Endothelial cell of umbilical vein (primary cell): ENCODE data around the gene GLRX.

Experiments
- CTCF ChIP-seq, 2 donors: IDR thresholded peaks; 1 replicate in 1 of 2; 2 replicates in 1 of 2; pipeline ENCODE4 v1.5.1; 2011; ENCODE audit warnings: low read length in 2 of 2, mild to moderate bottlenecking in 2 of 2, moderate library complexity in 2 of 2, control low read depth in 1 of 2, inconsistent platforms in 1 of 2, low read depth in 1 of 2; ENCODE audit not compliant: insufficient read depth in 1 of 2; ENCODE audit errors: extremely low read depth in 1 of 2
- EZH2 ChIP-seq: IDR thresholded peaks from 2 replicates; pipeline ENCODE4 v1.6.1; 2012; ENCODE audit warnings: borderline replicate concordance, low read depth, mild to moderate bottlenecking, moderate library complexity, low read length, inconsistent platforms; ENCODE audit not compliant: severe bottlenecking
- JUN ChIP-seq: IDR thresholded peaks from 2 replicates; pipeline ENCODE4 v1.6.1; 2011; ENCODE audit warnings: borderline replicate concordance, low read depth; ENCODE audit not compliant: insufficient read length, insufficient read depth
- MYC ChIP-seq: IDR thresholded peaks from one replicate; pipeline ENCODE4 v1.6.1; 2011; ENCODE audit warnings: mild to moderate bottlenecking, low read depth, low read length
- POLR2A ChIP-seq: IDR thresholded peaks from 2 replicates; pipeline ENCODE4 v1.6.1; 2012; ENCODE audit warnings: low read depth, mild to moderate bottlenecking, control low read depth, low read length
- POLR2AphosphoS5 ChIP-seq: IDR thresholded peaks from 2 replicates; pipeline ENCODE4 v1.6.1; 2012; ENCODE audit warnings: low read depth, mild to moderate bottlenecking, control low read depth, low read length, moderate library complexity; ENCODE audit not compliant: insufficient read depth

GRCh38 chr5:95771892-95772291, 50.6 kb downstream of the GLRX start:
- no peak for TF ChIP-seq CTCF (IDR thresholded peaks at IDR 0.05; ENCODE audit: extremely low read depth in 1 of 2, insufficient read depth in 1 of 2, low read depth in 1 of 2, low read length in 2 of 2)
- TF ChIP-seq MYC = no peak
- no peak for TF ChIP-seq POLR2AphosphoS5
- no peak for TF ChIP-seq POLR2A
- no peak for TF ChIP-seq EZH2
- TF ChIP-seq JUN = no peak
